ENCODE measurements around the gene BLID.

Gene BLID

DNA sequence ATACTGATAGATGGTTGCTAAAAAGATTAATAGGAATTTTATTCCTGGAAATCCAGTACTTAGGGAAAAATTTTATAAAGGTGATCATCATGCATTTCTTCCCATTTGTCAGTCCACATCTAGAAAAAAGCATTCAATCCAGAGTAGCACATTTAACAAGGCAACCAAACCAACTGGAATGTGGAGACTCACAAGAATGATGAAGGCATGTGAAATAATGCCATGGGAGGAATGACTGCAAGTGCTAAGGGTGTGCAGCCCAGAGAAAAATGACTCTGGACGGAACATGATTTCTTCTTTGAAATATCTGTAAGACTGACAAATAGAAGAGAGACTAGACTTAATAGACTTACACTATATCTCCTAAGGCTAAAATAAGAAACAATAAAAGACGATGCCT is 33.8 kb downstream of the BLID start:
- no peak for DNase-seq (ENCODE audit: low read depth)
- H3K4me3 ChIP-seq (ENCODE audit: low read depth, low read length) = no peak overlapping the region
- TF ChIP-seq, protein P1, sequence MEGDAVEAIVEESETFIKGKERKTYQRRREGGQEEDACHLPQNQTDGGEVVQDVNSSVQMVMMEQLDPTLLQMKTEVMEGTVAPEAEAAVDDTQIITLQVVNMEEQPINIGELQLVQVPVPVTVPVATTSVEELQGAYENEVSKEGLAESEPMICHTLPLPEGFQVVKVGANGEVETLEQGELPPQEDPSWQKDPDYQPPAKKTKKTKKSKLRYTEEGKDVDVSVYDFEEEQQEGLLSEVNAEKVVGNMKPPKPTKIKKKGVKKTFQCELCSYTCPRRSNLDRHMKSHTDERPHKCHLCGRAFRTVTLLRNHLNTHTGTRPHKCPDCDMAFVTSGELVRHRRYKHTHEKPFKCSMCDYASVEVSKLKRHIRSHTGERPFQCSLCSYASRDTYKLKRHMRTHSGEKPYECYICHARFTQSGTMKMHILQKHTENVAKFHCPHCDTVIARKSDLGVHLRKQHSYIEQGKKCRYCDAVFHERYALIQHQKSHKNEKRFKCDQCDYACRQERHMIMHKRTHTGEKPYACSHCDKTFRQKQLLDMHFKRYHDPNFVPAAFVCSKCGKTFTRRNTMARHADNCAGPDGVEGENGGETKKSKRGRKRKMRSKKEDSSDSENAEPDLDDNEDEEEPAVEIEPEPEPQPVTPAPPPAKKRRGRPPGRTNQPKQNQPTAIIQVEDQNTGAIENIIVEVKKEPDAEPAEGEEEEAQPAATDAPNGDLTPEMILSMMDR (IDR thresholded peaks at IDR 0.05; ENCODE audit: low read depth, low read length, missing control alignments) = no peak

DNA sequence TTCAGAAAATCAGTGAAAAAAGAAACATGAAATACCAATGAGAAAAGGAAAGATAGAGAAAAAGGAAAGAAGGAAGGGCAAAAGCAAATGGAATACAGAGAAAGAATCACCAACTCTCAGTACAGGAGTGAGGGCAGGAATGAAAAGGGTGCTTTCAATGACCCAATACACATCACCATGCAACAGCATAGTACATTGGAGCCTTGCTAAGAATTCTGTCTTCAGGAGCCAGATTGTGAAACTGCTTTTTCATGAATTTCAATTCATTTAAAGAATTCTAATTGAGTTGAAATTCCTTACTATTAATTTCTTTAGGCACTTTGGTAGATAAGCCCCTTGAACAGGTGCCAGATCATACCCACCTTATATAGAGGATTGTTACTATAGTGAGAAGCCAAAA is 34.9 kb downstream of the BLID start:
- no peak overlapping the region for H3K4me3 ChIP-seq (ENCODE audit: low read depth, low read length)
- TF ChIP-seq, protein P1 (IDR thresholded peaks at IDR 0.05; ENCODE audit: low read depth, low read length, missing control alignments) = no peak
- no peak for DNase-seq (ENCODE audit: low read depth)

DNA sequence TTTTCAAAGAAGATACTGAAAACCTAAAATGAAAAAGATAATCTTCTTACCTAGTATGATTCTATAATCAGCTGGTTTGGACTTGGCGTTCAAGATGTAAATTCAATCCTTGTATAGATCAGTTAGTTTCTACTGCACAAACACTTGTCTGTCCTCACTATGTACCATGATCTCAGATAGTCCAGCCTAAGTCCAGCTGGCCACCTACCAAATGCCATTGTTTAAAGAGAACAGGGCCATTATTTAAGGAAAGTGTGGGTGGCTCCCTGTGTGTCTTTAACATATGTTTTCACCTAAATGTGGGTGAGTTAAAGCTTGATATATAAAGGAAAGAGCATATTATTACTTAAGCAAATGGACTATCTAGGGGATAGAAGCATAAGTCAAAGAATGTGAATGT is 38.6 kb downstream of the BLID start:
- no peak for DNase-seq (ENCODE audit: low read depth)
- TF ChIP-seq, protein P1 (IDR thresholded peaks at IDR 0.05; ENCODE audit: low read depth, low read length, missing control alignments) = no peak
- no peak overlapping the region for H3K4me3 ChIP-seq (ENCODE audit: low read depth, low read length)

DNA sequence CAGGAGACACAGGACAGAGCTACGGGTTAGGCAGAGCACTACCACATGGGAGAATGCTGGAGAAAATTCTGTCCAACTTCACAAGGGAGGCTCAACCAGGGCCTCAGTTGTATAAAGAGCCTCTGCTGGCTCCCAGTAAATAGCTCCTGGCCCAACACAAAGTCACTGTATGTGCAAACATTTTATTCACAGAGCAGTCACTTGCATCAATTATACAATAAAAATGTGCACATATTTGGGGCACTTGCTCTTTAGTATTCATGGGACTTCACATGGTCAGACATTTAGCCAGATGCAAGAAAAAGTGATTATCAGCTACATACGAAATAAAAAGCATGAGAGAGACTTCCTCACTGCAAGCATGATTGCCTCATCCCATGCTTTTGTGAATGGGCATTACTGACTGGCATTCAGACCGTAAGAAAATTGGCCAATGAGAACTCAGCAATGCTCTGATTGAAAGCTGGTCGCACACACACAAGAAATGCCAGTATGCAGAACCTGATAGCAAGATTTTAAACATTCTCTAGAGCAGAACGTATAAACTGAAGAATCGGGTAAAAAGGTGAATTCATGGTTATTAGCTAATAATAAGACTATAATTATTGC is 39.4 kb downstream of the BLID start:
- TF ChIP-seq, protein P1 (IDR thresholded peaks at IDR 0.05; ENCODE audit: low read depth, low read length, missing control alignments) = no peak
- no peak overlapping the region for H3K4me3 ChIP-seq (ENCODE audit: low read depth, low read length)
- DNase-seq (ENCODE audit: low read depth) = no peak

DNA sequence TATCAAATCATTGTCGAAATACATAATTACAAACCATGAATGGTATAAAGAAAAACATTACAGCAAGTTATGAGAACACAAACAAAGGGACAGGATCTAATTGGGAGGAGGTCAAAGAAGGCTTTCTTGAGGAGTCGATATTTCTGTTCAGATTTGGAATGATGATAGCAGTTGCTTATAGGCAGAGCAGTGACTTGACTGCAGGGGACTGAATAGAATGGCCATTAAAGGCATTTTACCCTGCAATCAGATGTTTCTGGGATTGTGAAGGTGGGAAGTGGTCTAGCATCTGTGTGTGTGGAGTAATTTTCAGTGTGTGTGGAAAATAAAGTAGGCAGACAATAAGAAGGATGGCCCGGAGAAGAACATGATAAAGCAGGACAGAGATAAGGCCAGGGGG is 41.0 kb downstream of the BLID start:
- TF ChIP-seq, protein P1 (IDR thresholded peaks at IDR 0.05; ENCODE audit: low read depth, low read length, missing control alignments) = no peak
- no peak for DNase-seq (ENCODE audit: low read depth)
- no peak overlapping the region for H3K4me3 ChIP-seq (ENCODE audit: low read depth, low read length)

DNA sequence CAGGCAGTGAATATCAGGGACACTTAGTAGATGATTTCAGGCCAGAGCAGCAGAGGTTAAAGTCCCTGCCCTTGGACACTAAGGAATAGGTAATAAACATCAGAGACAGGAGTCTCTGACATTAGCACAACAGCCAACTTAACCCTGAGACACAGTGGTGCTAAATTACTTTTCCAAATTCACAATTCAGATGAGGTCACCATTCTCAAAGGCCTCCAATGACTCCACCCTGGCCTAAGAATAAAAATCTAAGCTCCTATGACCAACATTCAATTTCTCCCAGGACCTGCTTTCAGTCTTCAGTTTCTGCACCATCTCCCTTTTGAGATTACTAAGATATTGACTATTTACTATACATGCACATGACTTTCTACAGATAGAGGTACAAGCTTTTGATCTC is 42.0 kb downstream of the BLID start:
- DNase-seq (ENCODE audit: low read depth) = no peak
- no peak overlapping the region for H3K4me3 ChIP-seq (ENCODE audit: low read depth, low read length)
- TF ChIP-seq, protein P1 (IDR thresholded peaks at IDR 0.05; ENCODE audit: low read depth, low read length, missing control alignments) = no peak

DNA sequence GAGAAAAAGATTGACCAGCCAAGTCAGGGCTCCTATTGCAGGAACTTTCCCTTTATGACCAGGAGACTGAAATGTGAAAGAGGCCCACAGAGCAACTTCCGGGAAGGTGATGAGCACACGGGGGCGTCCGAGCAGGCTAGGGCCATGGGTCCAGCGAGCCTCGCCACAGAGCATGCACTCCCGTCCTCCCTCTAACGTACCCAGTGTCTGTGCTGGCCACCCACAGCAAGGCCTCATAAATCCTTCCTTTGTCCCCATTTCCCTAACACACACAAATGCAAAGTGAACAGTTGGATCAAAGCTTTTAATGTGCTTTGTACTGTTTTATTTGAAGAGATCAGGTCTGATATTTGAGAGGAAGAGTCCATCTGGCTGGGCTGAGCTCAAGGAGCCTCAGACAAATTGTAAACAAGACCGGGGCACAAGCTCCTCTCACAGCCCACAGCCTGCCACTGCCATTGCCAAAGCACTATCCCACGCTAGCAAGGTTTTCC is 44.3 kb downstream of the BLID start:
- no peak overlapping the region for H3K4me3 ChIP-seq (ENCODE audit: low read depth, low read length)
- no peak for DNase-seq (ENCODE audit: low read depth)
- TF ChIP-seq, protein P1 (IDR thresholded peaks at IDR 0.05; ENCODE audit: low read depth, low read length, missing control alignments) = no peak
